GM19238 (cell line): ENCODE measurements around the gene TIGD1.
"Not testable (repeated sequence)": the region's sequence is repeated elsewhere in the genome, so short reads cannot be mapped to it uniquely, and the experiment has no call there.

Experiments
- DNase-seq: peaks from one replicate; pipeline ENCODE4 v3.0.0; 2011; ENCODE audit warnings: low spot score; ENCODE audit not compliant: insufficient read length

TIGD1 gene

DNA sequence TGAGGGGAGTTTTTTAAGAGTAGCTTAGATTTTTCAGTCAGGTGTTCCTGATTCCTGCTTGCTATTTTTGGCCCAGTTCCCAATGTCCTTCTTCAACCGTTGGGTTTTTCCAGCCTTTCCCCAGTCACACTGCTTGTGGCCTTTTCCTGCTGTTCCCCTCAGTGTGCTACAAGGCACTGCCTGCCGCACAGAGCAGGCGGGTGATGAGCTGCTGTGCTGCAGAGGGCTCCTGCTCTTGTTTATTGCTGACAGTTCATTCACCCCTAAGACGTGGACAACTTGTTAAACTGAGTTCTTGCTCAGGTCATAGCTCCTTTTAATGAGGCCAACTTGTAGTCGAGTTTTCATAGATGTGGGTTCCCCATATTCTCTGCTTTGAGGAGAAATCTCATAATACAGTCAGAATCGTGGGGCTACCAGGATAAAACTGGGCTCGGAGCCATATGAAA lies 20.7 kb upstream of the TIGD1 start:
- DNase-seq, result no peak

GRCh38 chr2:232570481-232570880 lies 20.1 kb upstream of the TIGD1 start:
- not testable (repeated sequence) for DNase-seq

DNA sequence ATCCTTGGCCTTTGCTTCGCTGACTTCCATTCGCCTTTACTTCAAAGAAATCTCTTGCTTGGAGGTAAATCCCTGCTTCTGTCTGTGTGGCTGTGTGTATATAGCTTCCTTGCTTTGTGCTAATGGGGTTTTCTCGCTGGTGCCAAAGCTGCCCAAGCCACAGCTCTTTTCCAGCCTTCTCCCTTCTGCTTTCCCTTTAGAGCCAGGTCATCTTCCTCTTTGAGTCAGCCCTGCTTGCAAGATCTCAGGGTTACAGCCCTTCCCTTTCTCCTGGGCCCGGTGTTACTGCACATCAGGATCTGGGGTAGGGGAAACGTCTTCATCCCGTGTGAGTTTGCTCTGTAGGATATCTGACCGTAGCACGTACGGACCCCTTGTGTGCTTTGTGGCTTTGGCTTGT lies 19.2 kb upstream of the TIGD1 start:
- no peak for DNase-seq

- DNase-seq, result no peak
These were observed 17.8 kb upstream of the TIGD1 start for GRCh38 chr2:232568161-232568560.

DNA sequence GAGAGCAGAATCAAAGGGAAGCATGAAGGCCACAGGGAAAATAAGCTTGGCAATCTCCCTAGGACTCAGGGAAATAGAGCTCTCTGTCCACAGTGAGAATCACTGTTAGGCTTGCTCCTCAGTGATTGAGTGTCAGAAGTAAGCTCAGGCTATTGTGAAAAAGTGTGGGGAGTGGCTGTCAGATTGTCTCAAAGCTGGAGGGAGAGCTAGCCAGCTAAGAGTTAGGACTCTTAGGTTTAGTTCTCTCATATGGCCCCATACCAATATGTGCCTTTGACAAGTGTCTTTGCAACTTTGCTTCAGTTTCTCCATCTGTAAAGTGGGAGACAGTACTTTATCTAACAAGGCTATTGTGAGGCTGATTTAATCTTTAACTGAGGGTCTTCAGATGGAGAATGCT lies 17.4 kb upstream of the TIGD1 start:
- no peak for DNase-seq

DNA sequence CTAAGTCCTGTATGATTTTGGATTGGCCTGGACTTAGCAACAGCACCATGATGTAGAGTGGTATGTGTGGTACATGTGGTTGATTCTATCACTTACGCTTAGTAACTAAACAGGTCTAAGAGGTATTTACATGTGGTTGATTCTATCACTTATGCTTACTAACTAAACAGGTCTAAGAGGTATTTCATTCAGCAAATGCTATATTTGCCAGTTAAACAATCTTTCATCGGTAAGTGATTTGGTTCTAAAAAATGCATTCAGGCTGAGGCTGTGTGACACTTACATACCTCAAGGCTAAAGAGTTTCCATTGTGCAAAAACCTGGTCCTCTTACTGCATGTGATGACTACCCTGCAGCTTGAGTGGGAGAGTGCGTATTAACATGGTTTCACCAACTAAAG lies 13.2 kb upstream of the TIGD1 start:
- DNase-seq, result no peak

- DNase-seq, result no peak
These were observed 12.3 kb upstream of the TIGD1 start for GRCh38 chr2:232562515-232563151.

DNA sequence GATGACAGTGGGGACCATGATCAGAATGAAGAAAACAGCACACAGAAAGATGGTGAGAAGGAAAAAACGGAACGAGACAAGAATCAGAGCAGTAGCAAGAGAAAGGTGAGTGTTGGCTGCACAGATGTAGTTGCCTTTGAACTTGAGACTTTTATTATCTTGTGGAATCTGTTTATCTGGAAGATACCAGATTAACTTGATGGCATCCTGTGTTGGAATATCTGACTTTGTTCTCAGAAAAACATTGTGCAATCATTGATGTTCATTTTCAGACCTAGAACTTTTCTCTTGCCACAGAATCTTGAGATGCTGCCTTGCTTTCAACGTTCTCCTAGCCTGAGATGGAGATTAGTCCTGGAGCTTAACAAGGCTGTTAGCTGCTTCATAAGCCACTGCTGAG lies 6.1 kb upstream of the TIGD1 start:
- DNase-seq, result no peak

DNA sequence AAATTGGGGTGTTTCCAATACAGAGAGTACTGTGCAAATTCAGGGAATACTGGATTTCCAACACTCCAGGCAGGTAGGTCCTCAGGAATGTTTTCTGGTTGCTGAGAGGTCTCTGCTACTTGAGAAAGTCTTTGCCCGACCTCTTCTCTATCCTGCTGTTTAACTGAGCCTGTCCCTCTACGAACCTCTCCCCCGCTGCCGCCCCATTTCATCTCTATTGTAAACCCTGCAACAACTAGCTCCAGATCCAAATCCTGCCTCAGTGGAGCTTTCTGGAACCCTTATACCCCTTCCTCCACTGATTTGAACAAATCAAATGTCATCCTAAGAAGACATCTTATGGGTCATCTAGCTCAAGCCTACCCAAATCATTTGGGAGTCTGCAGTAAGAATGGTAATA lies 1.4 kb upstream of the TIGD1 start:
- DNase-seq, result no peak

DNA sequence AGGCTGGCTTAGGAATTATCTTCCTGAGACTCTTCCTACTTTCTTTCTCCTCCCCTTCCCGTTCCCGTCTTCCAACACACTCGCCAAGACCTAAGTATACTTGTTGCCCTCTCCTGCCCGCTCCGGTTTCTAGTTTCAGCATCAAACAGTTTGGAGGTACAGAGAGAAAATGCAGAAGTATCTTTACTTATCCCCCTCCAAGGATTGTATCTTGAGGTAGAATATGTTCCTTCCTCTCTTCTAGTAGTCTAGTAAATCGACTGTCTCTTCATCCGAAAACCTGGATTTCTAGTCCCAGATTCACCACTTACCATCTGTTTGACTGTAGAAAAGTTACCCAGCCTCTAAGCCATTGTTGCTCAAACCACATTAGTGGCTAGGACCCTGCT lies 887 bp upstream of the TIGD1 start:
- no peak for DNase-seq

DNA sequence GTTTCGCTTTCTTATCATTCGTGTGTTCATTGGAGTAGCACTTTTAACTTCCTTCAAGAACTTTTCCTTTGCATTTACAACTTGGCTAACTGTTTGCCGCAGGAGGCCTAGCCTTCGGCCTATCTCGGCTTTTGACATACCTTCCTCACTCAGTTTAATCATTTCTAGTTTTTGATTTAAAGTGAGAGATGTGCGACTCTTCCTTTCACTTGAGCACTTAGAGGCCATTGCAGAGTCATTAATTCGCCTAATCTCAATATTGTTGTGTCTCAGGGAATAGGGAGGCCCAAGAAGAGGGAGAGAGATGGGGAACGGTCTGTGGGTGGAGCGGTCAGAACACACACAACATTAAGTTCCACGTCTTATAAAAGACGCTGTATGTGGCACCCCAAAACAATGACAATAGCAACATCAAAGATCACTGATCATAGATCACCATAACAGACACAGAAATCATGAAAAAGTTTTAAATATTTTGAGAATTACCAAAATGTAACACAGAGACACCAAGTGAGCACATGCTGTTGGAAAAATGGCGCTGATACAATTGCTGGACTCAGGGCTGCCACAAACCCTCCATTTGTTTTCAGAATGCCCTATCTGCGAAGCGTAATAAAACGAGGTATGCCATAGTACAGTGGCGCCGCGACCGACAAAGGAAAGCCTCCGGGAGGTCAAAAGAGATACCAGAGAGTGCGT lies 553 bp downstream of the TIGD1 start:
- DNase-seq, result no peak

DNA sequence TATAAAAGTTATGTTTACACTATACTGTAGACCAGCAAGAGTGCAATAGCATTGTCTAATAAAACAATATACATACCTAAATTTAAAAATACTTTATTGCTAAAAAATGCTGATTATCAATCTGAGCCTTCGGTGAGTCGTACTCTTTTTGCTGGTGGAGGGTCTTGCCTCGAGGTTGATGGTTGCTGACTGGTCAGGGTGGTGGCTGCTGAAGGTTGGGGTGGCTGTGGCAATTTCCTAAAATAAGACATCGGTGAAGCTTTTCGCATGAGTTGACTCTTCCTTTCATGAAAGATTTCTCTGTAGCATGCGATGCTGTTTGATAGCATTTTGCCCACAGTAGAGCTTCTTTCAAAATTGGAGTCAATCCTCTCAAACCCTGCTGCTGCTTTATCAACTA lies 2.4 kb downstream of the TIGD1 start:
- DNase-seq, result no peak

- no peak for DNase-seq
These were observed 4.6 kb downstream of the TIGD1 start for GRCh38 chr2:232545511-232546375.

DNA sequence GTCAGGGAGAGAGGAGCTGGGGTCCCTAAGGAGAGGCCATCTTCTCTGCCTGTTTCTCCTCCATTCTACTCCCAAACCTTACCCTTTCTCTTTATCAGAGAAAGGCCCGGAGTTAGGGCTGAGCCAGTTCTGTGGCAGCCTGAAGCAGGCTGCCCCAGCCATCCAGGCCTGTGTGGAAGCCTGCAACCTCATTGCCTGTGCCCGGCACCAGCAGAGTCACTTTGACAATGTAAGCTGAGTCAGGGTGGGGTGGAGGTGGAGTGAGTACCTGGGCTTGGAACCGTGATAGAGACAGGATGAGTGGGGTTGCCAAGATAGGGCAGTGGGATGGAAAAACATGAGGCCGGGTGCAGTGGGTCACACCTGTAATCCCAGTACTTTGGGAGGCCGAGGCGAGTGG lies 5.7 kb downstream of the TIGD1 start:
- DNase-seq, result no peak

DNA sequence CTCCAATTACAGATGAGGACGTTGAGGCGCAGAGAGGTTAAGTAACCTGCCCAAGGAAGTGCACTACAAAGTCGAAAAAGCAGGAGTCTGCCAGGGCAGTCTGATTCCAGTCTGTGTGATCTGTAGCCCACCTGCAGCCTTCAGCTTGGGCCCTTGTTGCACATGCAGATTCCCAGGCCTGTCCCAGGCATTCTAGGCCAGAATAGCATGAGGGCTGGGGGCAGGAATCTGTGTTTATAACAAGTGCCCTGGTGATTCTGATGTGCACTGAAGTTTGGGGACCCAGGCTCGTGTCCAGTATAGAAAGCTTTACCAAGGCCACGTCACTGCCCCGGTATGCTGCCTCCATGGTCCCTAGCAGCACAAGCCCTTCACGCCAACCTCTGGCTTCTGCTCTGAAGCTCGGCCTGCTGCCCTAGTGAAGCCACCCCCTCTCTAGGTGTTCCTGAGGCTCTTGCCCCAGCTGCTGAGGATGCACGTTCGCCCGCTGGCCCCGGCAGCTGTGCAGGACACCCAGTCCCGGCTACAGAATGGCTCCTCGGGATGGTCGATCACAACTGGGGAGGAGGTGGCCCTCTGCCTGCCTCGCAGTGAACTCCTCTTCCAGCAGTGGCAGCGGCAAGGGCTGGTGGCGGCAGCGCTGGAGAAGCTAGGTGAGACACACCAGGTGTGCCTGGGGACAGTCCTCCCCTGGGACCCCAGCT lies 6.3 kb downstream of the TIGD1 start:
- DNase-seq, result no peak

DNA sequence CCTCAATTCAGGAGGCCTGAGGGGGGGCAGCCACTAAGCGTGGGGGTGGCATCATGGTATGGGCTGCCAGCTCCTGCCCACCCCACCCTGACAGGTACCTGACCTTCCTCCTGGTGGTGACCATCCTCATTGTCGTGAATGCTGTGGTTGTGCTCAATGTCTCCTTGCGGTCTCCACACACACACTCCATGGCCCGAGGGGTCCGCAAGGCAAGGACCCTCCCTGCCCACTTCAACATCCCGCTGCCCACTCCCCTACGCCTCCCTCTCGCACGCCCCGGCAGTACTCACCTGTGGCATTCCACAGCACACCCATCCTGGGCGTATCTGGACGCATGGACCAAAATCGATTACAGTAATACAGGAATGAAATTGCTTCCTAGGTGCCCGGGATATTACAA lies 6.9 kb downstream of the TIGD1 start:
- no peak for DNase-seq

GRCh38 chr2:232542715-232543467 lies 7.5 kb downstream of the TIGD1 start:
- no peak for DNase-seq

DNA sequence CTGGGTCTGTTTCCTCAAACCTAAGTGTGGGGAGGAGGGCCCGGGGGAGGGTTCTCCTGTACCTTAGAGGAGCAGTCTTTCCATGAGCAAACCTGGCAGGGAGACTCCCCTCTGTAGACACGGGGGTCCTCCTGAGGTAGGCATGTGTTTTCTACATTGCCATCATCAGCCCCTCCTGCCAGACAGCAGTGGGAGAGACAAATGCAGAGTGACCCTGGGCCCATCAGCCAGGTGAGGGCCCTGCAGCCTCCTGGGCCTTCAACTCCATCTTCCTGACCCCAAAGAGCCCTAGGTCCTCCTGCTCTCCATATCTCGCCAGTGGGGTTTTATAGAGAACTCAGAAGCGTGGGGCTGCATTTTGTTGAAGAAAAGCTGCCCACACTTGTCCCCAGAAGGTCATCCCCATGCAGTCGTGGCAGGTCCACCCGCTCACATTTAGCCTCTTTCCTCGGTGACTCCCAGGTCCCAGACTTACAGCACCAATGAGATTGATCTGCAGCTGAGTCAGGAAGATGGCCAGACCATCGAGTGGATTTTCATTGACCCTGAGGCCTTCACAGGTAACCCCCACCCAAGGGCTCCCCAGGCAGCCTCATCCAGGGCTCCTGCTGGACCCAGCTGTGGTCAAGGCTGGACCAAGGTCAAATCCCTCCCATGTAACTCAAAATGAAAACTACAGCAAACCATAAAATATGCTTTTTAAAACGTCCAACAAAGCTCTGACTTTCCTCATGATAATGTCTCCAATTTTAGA lies 8.2 kb downstream of the TIGD1 start:
- no peak for DNase-seq

GRCh38 chr2:232541195-232541960 lies 9.0 kb downstream of the TIGD1 start:
- DNase-seq, result no peak
